ENCODE results near the gene CD52.
"Not testable (repeated sequence)": the region's sequence is repeated elsewhere in the genome, so short reads cannot be mapped to it uniquely, and the experiment has no call there.

DNA sequence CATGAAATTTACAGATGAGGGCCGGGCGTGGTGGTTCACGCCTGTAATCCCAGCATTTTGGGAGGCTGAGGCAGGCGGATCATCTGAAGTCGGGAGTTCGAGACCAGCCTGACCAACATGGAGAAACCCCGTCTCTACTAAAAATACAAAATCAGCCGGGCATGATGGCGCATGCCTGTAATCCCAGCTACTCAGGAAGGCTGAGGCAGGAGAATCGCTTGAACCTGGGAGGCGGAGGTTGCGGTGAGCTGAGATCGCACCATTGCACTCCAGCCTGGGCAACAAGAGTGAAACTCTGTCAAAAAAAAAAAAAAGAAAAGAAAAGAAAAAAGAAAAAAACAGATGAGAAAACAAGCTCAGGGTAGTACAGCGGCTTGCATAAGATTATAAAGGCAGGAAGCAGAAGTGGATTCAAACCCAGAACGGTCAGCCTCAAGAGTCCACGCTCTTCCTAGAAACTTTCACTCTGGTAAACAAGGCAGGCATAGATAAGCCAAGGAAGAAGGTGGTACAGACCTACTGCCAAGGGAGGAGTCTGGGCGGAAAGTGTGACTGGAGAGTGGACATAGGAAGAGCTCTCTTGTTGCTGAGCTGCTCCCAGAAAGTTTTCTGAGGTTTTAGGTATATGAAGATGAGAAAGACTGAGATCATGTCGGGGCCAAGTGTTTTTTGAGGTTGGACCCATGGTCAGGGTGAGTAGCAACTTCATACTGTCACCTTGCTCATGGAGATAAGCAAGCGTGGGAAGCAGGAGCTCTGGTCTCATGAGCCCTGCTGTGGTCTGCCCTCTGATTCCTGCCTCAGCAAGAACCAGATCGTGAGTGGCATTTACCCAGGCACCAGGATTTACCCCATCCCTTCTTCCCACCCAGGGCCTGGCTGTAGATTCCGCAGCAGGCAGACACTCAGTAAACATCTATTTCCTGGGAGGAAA is 9.5 kb upstream of the CD52 start:
- TF ChIP-seq, protein P1, sequence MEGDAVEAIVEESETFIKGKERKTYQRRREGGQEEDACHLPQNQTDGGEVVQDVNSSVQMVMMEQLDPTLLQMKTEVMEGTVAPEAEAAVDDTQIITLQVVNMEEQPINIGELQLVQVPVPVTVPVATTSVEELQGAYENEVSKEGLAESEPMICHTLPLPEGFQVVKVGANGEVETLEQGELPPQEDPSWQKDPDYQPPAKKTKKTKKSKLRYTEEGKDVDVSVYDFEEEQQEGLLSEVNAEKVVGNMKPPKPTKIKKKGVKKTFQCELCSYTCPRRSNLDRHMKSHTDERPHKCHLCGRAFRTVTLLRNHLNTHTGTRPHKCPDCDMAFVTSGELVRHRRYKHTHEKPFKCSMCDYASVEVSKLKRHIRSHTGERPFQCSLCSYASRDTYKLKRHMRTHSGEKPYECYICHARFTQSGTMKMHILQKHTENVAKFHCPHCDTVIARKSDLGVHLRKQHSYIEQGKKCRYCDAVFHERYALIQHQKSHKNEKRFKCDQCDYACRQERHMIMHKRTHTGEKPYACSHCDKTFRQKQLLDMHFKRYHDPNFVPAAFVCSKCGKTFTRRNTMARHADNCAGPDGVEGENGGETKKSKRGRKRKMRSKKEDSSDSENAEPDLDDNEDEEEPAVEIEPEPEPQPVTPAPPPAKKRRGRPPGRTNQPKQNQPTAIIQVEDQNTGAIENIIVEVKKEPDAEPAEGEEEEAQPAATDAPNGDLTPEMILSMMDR (conservative IDR thresholded peaks at IDR 0.05; ENCODE audit: low read depth, low read length): not testable (repeated sequence)
- not testable (repeated sequence) for TF ChIP-seq EZH2 (IDR thresholded peaks at IDR 0.05; ENCODE audit: borderline replicate concordance, low read depth, low read length, poor library complexity, severe bottlenecking)

Data from A673 (cell line).